ENCODE results near the gene DMRT3.

- TF ChIP-seq EP300 (IDR thresholded peaks at IDR 0.05; ENCODE audit: low read depth) (no peak), CTCF (IDR thresholded peaks at IDR 0.05) (no peak), POLR2A (IDR thresholded peaks at IDR 0.05) (no peak), POLR2AphosphoS5 (IDR thresholded peaks at IDR 0.05) (no peak)
These were observed 8.4 kb upstream of the DMRT3 start for GRCh38 chr9:967903-968641.
